Non-pigmented ciliary epithelial cell (primary cell): ENCODE data around the gene SRGAP2C.
"Not testable (repeated sequence)": the region's sequence is repeated elsewhere in the genome, so short reads cannot be mapped to it uniquely, and the experiment has no call there.

ENCODE experiments used
- DNase-seq: peaks from one replicate; pipeline ENCODE4 v3.0.0-alpha.2; 2010; ENCODE audit warnings: low read depth

Gene SRGAP2C

DNA sequence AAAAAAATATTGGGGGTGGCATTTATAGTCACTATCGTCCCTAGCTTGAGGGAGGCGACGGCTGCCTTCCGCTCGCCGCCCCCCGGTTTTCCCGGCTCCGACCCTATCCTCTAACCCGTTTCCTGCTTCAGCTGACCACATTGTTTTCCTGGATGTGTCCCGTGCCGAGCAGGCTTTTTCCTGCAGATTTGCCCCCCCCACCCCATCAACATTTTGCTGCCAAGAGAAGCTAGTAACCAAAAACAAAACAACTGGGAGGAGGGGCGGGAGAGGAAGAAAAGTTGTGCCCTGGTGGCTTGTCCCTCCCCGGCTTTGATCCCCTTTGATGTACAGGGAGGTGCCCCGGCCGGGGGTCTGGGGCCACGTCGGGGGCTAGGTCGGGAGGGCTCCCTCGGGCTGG, 1.4 kb downstream of the SRGAP2C start:
- DNase-seq = not testable (repeated sequence)

DNA sequence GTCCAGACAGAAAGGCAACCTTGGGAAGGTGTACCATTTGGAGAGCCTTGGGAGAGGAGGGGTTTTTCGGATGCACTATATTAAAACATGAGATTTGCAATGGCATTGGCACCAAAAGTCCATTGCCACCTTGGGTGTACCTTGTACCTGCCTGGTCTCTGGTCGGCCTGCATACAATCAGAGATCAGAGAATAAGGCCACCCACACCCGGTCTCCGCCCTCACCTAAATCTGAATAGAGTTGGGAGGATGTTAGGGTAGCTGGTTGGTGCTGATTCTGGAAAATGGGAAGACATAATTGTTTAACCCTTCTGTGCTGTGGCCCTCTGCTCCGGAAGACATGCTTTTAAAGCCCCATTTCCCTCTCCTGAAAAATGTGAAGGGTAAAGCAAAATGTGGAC, 3.1 kb downstream of the SRGAP2C start:
- DNase-seq = not testable (repeated sequence)

DNA sequence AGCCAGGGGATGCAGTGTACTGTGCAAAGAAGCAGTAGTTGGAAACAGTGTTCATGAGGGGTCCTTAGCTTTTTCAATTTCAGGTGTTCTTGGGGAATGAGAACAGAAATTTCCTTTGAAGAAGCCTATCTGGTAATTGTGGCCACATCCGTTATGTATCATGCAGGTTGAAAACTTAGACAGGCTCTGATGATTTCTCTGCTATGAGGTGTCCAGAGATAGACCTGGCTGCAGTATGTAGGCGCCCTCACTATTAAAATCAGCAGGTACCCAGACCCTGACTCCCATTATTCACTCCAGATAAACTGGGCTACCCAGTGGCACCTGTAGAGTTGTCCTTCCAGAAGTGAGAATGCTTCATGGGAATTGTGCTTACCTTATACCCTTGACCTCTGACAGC, 7.7 kb downstream of the SRGAP2C start:
- not testable (repeated sequence) for DNase-seq

DNA sequence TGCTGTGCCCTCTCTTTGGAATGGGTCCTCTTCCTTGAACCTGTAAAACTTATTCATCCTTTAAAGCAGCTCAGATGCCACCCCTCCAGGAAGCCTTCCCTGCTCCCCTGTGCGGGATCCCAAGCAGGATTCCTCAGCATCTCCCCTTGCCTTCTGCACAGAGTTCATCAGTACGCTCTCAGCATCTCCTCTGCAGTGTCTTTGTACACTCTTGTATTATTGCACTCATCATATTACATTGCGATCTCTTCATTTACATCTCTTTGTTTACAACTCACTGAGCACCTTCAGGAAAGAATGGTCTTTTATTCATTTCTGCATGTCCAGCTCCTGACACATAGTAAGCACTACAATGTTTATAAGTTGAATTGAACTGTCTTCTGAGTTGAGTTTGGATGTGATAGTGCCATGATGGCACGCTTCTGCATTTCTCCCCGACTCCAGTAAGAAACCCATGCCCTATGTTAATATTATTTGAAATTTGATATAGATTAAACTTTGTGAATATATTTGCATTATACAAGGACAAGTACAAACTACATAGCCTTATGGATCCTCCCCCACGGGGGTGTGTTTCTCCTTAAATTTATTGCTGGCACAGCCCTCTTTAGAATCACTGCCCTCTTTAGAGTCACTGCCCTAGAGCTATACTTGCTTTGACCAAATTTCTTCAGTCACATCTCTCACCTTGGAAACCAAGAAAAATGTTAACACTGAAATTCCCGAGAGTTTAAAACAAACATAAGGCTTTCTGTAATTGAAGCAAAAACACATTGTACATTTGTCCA, 12.5 kb downstream of the SRGAP2C start:
- DNase-seq = not testable (repeated sequence)

DNA sequence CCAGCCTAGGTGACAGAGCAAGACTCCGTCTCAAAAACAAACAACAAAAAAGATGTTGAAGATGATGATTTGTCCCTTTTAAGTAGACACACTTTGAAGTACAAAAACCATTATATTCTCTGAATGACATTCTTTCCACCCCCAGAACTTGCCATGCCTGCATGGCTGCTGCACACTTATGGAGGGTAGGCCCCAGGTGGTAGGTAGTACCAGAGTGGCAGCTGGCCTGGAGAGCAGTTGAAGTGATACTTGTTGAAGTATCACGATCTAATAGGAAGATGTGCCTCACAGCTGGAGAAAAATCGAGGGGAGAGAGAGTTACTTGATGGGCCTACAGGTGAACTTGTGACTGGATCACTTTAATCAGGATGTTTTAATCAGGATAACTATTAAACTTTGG, 15.0 kb downstream of the SRGAP2C start:
- DNase-seq = not testable (repeated sequence)

DNA sequence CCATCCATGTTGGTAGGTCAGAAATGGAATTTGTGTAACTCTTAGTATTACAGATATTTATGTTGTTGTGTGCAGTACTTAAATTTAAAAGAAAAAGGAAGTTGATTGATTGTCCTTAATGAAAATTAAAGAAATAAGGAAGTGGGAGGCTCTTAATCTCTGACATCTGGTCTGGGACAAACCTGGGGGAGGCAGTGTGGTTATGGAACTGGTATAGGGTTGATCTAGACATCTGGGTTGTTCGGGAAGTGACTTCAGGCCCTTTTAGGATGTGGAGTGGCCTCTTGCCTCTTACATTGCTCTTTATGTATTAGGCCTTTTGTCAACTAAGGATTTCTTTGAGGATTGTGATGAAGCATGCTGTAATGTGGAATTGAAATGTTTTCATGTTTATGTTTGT, 15.5 kb downstream of the SRGAP2C start:
- DNase-seq = not testable (repeated sequence)

DNA sequence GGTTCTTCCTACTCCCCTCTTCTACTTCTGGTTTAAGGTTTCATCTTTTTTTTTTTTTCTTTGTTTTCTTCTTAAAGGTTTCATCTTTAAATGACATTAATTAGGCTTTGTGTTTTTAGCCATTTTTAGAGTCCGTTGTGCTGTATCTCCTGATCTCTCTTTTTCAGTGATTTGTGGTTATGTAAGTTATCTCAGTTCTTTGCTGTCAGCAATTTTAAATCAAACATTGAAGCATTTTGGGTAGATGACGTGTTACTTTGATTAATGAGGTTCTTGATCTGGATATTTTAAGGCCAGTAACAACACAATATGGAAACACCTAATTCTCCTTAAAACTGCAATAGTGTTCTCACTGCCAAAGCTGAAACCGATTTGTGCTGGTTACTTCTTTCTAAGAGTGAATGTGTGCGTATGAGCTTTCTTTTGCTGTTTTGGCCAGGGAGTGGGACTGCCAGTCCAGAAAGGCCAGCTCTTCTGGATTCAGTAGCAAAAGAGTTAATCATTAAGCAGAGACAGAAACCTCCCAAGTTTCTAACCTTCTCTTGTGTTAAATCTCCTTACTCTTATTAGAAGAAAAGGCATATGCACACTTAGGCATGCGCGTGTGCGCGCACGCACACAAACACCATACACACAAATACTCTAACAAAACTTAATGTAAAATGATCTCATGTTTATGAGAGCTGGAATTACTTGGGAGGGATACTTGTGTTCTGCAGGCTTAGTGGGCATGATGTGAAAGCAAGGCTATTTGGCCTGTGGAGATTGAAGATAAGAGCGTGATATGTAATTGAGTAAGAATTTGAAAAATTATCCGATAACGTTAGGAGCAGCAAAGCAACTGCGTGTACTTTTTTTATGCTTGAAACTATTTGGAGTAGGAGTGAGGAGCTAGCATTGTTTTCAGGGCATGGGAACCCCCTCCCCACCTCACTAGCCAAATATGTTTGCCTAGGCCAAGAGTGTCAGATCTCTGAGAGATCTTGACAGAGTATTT, 16.5 kb downstream of the SRGAP2C start:
- DNase-seq = peak; percentile 49

DNA sequence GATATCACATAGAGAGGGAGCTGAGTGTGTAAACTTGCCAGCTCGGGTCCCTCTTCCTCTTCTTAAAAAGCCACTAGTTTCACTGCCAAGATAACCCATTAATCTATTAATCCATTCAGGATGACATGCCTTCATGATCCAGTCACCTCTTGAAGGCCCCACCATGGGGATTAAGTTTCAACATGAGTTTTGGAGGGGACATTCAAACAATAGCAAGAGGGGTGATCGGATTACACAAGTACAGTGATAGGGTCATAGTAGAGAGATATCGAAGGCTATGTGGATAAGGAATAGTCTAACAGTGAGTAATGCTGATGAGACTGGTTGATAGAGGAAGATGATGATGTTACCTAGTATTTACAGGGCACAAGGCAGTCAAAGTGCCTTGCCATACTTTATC, 18.2 kb downstream of the SRGAP2C start:
- not testable (repeated sequence) for DNase-seq

DNA sequence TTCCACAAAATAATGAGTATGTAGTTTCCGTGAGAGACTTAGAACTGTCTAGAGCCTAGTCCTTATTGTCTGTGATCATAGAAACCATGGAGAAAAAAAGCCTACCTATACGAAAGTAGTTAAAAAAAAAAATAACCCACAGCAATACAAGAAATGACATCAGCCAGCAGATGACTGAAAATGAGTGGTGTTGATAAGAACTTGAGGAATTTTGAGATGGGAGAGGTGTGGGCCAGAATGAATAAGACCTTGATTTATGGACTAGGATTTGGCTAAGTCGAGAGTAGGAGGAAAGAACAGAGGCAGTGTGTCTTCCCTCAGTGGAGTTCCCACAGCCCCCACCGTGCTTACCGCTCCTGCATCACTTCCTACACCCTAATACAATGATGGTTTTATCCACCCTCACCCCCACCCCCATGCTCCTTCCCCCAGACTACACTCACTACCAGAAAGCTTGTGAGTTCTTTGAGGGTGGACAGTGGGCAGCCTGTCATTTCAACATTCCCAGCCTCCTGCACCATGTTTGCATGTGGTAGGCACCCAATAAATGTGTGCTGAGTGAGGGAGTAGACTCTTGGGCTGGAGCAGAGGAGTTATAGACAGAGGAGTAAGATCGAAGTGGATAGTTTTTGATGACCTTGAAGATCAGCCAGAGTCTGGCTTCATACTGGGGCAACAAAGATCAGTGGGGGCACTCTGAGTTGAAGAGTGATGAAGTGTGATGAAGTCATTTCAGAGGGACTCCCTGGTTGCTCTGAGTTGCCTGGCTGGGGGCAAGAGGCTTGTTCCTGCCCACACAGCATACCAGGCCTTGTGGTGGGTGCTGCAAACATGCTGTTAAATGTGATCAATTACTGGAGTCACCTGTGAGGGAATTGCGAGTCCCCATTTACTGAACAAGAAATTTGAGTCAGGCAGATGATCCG, 21.3 kb downstream of the SRGAP2C start:
- not testable (repeated sequence) for DNase-seq

DNA sequence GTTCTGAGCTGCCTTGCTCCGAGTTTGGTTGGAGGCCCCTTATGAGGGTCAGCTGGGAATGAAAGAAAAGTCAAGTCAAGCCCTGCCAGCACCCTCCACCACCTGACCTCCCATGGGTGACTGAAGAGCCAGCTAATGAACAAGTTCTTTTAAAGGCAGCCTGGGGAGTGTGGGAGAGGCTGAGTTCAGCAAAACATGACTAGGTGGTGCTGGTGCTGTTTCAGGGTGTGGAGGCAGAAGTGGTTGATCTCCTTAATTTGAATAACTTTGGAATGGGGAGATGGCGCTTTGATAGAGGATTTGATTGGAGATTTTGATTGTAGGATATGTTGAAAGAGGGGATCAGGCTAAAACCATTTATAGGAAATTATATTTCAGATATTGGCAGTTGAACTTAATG, 22.6 kb downstream of the SRGAP2C start:
- DNase-seq = not testable (repeated sequence)

DNA sequence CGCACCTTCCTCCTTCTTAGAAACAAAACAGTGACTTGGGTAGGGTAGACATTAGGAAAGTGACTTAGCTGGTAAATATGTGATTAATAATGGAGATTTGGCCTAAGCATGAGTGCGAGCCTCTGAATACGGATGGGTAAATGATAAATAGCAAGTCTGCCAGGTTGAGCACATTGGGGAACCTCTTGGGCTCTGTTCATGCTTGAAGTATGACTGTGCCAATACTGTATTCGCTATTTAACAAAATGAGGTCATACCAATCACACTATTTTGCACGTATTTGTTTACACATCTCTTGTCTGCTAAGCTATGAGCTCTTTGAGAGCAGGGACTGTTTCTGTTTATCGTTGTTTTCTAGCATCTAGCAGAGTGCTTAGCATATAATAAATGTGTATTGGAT, 23.6 kb downstream of the SRGAP2C start:
- not testable (repeated sequence) for DNase-seq

DNA sequence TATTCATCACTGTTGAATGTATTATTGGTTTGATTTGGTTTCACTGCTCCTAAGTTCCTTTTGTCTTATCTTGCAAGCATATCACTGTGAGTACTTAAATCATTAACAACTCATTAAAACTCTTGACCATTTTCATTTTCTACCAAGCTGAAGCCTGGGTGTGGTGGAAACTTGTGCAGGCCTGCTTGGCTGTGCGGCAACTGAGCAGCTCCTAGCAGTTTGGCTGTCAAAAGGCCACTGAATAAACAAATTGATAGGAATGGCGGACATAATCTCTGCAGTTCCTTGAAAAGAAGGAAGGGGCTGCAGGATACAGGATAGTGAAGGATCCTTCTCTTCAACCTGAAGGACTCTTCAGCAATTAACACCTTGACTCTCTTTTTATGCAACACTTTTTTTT, 26.0 kb downstream of the SRGAP2C start:
- not testable (repeated sequence) for DNase-seq

DNA sequence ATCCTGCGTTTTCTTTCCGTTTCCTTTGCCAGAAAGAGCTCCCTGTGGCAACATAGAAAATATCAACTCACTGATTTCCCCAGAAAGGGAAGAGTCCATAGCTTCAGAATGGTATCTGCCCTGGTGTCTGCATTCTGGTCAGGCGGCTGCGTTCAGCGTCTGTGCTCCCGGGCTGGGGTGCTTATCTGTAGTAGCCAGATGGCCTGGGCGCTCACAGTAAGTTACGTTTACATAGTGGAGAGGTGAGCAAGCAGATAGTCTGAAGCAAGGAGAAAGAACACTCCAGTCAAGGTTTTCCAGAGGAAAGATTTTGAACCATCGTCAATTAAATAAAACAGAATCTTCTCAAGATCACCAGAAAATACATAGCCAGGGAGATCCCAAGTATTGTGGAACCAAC, 28.7 kb downstream of the SRGAP2C start:
- DNase-seq = not testable (repeated sequence)

DNA sequence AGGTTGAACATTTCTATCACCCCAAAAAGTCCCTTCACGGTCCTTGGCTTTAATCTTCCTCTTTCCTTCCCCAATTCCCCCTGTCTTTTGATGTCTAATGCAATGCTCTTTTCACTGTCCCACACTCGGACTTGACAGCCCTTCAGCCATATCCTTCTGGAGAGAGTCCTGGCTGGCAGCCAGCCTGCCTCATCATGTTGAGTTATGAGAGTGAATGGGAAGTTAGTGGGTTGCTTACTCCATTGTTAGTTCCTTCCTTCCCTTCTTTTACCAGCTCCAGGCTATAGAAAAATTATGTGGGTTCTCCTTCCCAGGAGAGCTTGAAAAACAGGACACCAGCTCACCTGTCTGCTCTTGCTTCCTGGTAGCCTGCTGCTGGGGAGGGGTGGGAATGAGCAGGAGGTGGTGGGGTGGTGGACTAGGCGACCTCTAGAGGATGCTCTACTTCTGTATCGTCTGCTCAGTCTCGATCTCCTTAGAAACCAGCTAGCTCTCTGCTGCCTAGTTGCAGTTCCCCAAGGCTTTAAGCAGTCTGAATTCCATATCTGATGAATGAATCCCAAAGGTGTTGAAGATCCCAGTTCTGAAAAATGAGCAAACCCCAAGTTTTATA, 29.9 kb downstream of the SRGAP2C start:
- DNase-seq = not testable (repeated sequence)

DNA sequence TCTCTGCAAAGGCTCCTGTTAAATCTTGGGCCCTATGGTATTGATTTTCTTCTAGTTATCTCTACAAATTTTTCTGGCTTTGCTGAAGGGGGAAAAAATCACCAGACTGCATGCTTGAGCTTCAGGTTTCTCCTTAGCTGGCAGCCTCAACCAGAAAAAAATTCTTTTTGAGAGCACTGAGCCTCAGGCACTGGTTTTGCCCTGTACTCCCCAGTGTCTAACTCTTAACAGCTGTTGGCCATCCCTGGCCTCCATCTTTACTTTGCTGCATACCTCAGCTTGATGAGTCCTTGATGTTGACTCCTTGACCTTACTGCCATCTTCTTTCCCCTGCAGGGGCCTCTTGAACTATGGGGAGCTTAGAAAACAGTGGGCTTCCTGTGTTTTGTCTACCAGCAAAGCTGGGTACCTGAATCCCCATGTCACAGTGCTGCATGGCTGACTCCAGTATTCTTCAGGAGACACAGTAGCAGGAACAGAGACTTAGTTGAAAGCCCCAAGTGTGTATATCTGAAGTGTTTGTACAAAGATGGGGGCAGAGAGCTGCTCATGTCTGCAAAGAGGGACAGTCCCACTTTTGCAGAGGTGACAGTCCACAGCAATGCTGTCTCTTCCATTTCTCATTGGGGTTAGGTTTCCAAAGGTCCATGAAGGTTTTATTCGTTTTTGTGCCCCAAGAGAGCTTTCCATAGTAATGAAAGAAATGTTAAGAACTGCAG, 31.1 kb downstream of the SRGAP2C start:
- DNase-seq = not testable (repeated sequence)

DNA sequence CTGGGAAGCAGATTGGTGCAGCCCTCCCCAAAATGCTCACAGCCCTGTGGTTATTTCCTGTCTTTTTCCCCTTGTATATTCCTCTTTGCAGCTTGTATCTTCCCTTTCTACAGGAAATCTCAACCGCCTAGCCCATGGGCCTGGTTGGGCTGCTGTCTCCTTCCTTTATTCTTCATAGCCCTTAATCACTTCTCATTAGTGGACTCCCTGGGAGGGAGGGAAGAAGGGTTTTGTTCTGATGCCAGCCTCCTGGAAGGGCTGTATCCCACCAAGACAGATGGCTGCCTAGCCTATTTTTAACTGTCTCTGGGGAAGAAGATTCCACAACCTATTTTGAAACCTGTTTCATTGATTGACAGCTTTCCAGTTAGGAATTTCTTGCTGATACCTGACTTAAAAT, 31.9 kb downstream of the SRGAP2C start:
- not testable (repeated sequence) for DNase-seq

DNA sequence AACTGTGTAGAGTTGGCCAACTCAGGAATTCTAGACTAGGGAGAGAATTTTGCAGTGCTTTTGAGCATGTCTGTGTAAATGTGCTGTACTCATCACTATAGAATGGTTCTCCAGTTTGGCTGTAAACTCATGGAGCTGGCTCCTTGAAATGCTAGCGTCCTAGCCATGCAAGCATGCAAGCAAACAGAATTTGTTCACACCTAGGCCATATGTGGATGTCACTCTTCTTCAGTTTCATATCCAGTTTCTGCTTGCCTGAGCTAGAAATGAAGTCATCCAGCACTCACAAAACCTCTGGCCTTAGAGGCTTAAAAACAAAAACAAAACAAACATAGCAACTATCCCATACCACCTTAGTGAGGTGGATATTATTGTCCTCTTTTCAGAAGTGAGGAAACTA, 37.0 kb downstream of the SRGAP2C start:
- not testable (repeated sequence) for DNase-seq

DNA sequence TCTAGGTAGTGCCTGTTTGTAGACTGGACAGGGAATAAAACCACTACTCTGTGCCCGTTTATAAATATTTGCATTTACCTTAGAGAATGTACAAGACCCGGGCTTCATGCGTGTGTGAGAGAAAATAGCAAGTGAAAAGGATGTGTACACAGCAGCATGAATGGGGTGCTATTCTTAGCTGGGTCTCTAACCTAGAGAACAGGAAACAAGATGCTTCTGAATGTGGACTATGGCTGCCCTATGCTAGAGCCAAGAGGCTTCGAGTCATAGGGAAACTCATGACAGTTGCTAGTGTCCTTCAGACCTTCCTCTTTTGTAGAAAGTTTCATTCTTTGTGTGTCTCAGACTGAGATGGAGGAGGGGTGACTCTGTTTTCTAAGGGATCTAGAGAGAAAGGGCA, 39.9 kb downstream of the SRGAP2C start:
- DNase-seq = not testable (repeated sequence)

DNA sequence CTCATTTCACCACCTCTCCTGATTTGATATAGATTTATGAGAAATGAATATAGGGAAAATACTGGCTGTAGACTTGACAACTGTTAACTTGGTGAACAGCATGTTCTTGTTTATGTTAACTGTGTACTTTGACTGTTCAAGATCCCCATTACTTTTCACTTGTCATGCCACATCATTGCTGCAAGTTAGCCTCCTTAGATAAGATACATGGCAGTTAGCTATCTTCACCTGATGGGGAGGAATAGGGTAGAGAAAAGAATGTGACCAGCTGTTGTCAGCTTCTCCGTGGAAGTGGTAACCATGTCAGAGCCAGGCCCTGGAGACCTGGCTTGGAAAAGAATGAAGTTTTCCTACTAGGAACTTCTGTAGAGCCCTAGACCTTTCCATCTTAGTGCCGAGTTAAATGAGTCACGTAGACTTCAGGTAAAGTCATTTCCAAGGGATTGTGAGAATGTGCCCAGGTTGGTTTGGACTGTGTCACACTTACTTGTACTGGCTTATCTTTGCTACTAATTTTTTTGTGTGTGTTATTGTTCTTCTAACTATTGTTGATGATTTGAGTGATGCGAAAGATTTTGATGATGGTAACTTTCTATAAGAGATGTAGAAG, 41.6 kb downstream of the SRGAP2C start:
- not testable (repeated sequence) for DNase-seq

DNA sequence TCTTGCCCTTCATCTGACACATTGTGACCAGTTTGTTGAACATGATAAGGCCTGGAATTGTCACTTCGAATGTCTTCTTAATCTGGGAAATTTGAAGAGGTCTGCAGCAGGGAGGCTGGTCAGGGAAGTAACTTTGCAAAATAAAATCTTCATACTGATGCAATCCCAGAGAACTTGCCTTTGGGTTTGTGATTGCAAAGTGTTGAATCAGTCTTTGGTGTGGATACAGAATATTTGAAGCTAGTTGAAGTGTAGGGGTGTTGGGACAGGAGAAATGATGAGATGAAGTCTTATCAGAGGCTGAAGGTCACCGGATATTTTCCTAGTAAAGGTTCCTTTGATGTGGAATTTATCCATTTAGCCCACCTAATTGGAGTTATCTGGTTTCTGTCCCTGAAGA, 42.1 kb downstream of the SRGAP2C start:
- not testable (repeated sequence) for DNase-seq
